HL-60 (cell line): ENCODE data around the gene KIF26B.

ENCODE experiments used
- CTCF ChIP-seq: IDR thresholded peaks from one replicate; pipeline ENCODE4 v1.5.1; 2011; ENCODE audit warnings: low read length, control low read depth, inconsistent platforms; ENCODE audit not compliant: insufficient read depth
- POLR2AphosphoS5 ChIP-seq: IDR thresholded peaks from 2 replicates; pipeline ENCODE4 v1.6.1; 2012; ENCODE audit warnings: low read depth
- REST ChIP-seq: IDR thresholded peaks from 2 replicates; pipeline ENCODE4 v1.6.1; 2012; ENCODE audit warnings: low read depth; ENCODE audit not compliant: insufficient replicate concordance

- TF ChIP-seq CTCF = no peak
- no peak for TF ChIP-seq REST
- TF ChIP-seq POLR2AphosphoS5 = no peak
Observed at GRCh38 chr1:245707941-245708340, 553.2 kb downstream of the KIF26B start.
